GM12878 (cell line): ENCODE measurements around the gene PPARD. TPM values are rescaled to one million over a fixed set of nuclear protein-coding genes. Genes with fewer than 3 reads are reported as not detected.

ENCODE experiments used
- CBX5 ChIP-seq: sonication (generic); IDR thresholded peaks from 2 replicates; pipeline ENCODE4 v1.6.1; 2016; ENCODE audit warnings: low read depth, moderate library complexity, mild to moderate bottlenecking, inconsistent platforms
- FOS ChIP-seq: IDR thresholded peaks from 3 replicates; pipeline ENCODE4 v1.6.1; 2011; ENCODE audit warnings: borderline replicate concordance; ENCODE audit not compliant: insufficient read length; ENCODE audit errors: extremely low read depth
- JUND ChIP-seq: IDR thresholded peaks from 2 replicates; pipeline ENCODE4 v1.6.1; 2012; ENCODE audit warnings: low read depth, mild to moderate bottlenecking, low read length, improper control_type of control experiment, moderate library complexity
- MXI1 ChIP-seq: fragments of 150-350 bp; IDR thresholded peaks from 2 replicates; pipeline ENCODE4 v1.6.1; 2011; ENCODE audit warnings: low read depth, mild to moderate bottlenecking, inconsistent platforms, low read length, improper control_type of control experiment
- POLR2A ChIP-seq: IDR thresholded peaks from 2 replicates; pipeline ENCODE4 v1.6.1; 2011; ENCODE audit warnings: low read depth, mild to moderate bottlenecking, low read length
- POU2F2 ChIP-seq: IDR thresholded peaks from 3 replicates; pipeline ENCODE4 v1.6.1; 2011; ENCODE audit warnings: low read depth, mild to moderate bottlenecking, low read length, borderline replicate concordance
- TAF1 ChIP-seq: IDR thresholded peaks from 2 replicates; pipeline ENCODE4 v1.6.1; 2011; ENCODE audit warnings: mild to moderate bottlenecking, low read depth, low read length, borderline replicate concordance
- ZZZ3 ChIP-seq: IDR thresholded peaks from 2 replicates; pipeline ENCODE4 v1.6.1; 2011; ENCODE audit warnings: low read depth; ENCODE audit not compliant: control insufficient read depth, insufficient read length
- polyA plus RNA-seq, 11 experiments: library from polyadenylated mRNA; depleted of rRNA in 4 of 11; unstranded in 6 of 11; stranded (reverse) in 5 of 11; fragments of >200 nt; fragmentation: Nextera tagmentation in 4 of 11; fragmentation: Illumina TruSeq in 1 of 11; extraction: Ambion mirVana in 4 of 11; extraction: Trizol in 1 of 11; gene quantifications; 1 replicate in 1 of 11; 2 replicates in 10 of 11; pipeline versions ENCODE4 v1.2.1 to v1.2.3, GENCODE V29; 2011 to 2016; ENCODE audit warnings: inconsistent platforms in 2 of 11, missing spikeins in 2 of 11, low read depth in 1 of 11
- total RNA-seq, 4 experiments: library from RNA; depleted of rRNA in 3 of 4; stranded (reverse); fragments of >200 nt in 3 of 4; fragmentation: Illumina TruSeq in 1 of 4; extraction: Trizol in 1 of 4; gene quantifications; 2 replicates each; pipeline versions ENCODE4 v1.2.1 to v1.2.3, GENCODE V29; 2013 to 2021
- TF ChIP-seq, protein P1 (sequence below): fragments of 450-650 bp; IDR thresholded peaks from 2 replicates; pipeline ENCODE4 v1.6.1; 2017; ENCODE audit warnings: antibody characterized with exemption, mild to moderate bottlenecking, moderate library complexity
- TF ChIP-seq, protein P2 (sequence below): fragments of 450-650 bp; conservative IDR thresholded peaks from 2 replicates; pipeline ENCODE4 v1.6.1; 2017; ENCODE audit warnings: mild to moderate bottlenecking, moderate library complexity
- TF ChIP-seq, protein P3 (sequence below): fragments of 450-650 bp; IDR thresholded peaks from 2 replicates; pipeline ENCODE4 v1.6.1; 2017; ENCODE audit warnings: mild to moderate bottlenecking, moderate library complexity
- TF ChIP-seq, protein P4 (sequence below): fragments of 450-650 bp; IDR thresholded peaks from 2 replicates; pipeline ENCODE4 v1.6.1; 2017; ENCODE audit warnings: mild to moderate bottlenecking, moderate library complexity
- TF ChIP-seq, protein P5 (sequence below): fragments of 450-650 bp; IDR thresholded peaks from 2 replicates; pipeline ENCODE4 v1.6.1; 2016; ENCODE audit warnings: mild to moderate bottlenecking

PPARD gene
- total and polyA plus RNA-seq, 10 of the 15 experiments (the other 5 are each of a cell fraction or from before 2014, with no cell fraction given): 0.05 to 12.6 (median 6.7) TPM

DNA sequence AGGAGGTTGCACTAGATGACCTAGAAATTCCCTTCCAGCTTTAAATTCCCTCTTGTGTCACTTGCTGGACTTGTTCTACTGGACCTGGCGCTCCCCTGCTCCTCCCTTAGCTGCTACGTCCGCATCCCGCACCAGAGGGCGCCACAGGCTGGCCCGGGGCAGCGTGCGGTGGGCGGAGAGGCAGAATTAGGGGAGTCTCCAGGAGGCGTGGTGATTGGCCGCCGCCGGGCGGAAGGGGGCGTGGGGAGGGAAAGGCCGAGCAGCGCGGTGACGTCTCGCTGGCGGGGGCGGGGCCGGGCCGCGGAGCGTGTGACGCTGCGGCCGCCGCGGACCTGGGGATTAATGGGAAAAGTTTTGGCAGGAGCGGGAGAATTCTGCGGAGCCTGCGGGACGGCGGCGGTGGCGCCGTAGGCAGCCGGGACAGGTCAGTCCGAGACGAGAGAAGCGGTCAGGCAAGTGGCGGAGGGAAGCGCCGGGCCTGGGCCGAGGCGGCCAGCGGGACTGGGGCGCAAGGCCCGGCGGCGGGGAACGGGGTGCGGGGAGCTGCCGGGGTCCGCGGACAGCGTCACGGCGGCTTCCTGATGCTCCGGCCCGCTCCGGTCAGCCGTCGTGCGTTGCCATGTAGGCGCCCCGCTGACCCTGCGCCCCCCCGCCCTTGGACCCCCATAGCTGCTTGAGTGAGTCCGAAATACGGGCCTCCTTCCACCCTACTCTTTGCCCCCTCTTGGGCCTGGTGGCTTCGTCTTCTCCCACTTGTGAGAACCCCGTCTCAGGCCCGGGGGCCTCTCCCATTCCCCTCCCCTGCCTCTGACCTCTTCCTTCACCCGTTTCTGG, at the start of gene PPARD (continued):
- TF ChIP-seq, protein P1, sequence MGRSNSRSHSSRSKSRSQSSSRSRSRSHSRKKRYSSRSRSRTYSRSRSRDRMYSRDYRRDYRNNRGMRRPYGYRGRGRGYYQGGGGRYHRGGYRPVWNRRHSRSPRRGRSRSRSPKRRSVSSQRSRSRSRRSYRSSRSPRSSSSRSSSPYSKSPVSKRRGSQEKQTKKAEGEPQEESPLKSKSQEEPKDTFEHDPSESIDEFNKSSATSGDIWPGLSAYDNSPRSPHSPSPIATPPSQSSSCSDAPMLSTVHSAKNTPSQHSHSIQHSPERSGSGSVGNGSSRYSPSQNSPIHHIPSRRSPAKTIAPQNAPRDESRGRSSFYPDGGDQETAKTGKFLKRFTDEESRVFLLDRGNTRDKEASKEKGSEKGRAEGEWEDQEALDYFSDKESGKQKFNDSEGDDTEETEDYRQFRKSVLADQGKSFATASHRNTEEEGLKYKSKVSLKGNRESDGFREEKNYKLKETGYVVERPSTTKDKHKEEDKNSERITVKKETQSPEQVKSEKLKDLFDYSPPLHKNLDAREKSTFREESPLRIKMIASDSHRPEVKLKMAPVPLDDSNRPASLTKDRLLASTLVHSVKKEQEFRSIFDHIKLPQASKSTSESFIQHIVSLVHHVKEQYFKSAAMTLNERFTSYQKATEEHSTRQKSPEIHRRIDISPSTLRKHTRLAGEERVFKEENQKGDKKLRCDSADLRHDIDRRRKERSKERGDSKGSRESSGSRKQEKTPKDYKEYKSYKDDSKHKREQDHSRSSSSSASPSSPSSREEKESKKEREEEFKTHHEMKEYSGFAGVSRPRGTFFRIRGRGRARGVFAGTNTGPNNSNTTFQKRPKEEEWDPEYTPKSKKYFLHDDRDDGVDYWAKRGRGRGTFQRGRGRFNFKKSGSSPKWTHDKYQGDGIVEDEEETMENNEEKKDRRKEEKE: no peak
- TF ChIP-seq MXI1 (0 out of 2 replicates have a peak, but pooled peaks have one; percentile 40), POU2F2 (peak; percentile 64; the same call in 2 of the 3 replicates), CBX5 (no peak), JUND (no peak), ZZZ3 (no peak), POLR2A (0 out of 2 replicates have a peak, but pooled peaks have one; percentile 41), FOS (no peak), TAF1 (peak; percentile 34; the same call in 1 of the 2 replicates)
- TF ChIP-seq, protein P2, sequence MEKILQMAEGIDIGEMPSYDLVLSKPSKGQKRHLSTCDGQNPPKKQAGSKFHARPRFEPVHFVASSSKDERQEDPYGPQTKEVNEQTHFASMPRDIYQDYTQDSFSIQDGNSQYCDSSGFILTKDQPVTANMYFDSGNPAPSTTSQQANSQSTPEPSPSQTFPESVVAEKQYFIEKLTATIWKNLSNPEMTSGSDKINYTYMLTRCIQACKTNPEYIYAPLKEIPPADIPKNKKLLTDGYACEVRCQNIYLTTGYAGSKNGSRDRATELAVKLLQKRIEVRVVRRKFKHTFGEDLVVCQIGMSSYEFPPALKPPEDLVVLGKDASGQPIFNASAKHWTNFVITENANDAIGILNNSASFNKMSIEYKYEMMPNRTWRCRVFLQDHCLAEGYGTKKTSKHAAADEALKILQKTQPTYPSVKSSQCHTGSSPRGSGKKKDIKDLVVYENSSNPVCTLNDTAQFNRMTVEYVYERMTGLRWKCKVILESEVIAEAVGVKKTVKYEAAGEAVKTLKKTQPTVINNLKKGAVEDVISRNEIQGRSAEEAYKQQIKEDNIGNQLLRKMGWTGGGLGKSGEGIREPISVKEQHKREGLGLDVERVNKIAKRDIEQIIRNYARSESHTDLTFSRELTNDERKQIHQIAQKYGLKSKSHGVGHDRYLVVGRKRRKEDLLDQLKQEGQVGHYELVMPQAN: peak; percentile 79
- TF ChIP-seq, protein P3, sequence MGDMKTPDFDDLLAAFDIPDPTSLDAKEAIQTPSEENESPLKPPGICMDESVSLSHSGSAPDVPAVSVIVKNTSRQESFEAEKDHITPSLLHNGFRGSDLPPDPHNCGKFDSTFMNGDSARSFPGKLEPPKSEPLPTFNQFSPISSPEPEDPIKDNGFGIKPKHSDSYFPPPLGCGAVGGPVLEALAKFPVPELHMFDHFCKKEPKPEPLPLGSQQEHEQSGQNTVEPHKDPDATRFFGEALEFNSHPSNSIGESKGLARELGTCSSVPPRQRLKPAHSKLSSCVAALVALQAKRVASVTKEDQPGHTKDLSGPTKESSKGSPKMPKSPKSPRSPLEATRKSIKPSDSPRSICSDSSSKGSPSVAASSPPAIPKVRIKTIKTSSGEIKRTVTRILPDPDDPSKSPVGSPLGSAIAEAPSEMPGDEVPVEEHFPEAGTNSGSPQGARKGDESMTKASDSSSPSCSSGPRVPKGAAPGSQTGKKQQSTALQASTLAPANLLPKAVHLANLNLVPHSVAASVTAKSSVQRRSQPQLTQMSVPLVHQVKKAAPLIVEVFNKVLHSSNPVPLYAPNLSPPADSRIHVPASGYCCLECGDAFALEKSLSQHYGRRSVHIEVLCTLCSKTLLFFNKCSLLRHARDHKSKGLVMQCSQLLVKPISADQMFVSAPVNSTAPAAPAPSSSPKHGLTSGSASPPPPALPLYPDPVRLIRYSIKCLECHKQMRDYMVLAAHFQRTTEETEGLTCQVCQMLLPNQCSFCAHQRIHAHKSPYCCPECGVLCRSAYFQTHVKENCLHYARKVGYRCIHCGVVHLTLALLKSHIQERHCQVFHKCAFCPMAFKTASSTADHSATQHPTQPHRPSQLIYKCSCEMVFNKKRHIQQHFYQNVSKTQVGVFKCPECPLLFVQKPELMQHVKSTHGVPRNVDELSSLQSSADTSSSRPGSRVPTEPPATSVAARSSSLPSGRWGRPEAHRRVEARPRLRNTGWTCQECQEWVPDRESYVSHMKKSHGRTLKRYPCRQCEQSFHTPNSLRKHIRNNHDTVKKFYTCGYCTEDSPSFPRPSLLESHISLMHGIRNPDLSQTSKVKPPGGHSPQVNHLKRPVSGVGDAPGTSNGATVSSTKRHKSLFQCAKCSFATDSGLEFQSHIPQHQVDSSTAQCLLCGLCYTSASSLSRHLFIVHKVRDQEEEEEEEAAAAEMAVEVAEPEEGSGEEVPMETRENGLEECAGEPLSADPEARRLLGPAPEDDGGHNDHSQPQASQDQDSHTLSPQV: peak; percentile 68; the same call in 1 of the 2 replicates
- TF ChIP-seq, protein P4, sequence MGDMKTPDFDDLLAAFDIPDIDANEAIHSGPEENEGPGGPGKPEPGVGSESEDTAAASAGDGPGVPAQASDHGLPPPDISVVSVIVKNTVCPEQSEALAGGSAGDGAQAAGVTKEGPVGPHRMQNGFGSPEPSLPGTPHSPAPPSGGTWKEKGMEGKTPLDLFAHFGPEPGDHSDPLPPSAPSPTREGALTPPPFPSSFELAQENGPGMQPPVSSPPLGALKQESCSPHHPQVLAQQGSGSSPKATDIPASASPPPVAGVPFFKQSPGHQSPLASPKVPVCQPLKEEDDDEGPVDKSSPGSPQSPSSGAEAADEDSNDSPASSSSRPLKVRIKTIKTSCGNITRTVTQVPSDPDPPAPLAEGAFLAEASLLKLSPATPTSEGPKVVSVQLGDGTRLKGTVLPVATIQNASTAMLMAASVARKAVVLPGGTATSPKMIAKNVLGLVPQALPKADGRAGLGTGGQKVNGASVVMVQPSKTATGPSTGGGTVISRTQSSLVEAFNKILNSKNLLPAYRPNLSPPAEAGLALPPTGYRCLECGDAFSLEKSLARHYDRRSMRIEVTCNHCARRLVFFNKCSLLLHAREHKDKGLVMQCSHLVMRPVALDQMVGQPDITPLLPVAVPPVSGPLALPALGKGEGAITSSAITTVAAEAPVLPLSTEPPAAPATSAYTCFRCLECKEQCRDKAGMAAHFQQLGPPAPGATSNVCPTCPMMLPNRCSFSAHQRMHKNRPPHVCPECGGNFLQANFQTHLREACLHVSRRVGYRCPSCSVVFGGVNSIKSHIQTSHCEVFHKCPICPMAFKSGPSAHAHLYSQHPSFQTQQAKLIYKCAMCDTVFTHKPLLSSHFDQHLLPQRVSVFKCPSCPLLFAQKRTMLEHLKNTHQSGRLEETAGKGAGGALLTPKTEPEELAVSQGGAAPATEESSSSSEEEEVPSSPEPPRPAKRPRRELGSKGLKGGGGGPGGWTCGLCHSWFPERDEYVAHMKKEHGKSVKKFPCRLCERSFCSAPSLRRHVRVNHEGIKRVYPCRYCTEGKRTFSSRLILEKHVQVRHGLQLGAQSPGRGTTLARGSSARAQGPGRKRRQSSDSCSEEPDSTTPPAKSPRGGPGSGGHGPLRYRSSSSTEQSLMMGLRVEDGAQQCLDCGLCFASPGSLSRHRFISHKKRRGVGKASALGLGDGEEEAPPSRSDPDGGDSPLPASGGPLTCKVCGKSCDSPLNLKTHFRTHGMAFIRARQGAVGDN: peak; percentile 31; the same call in 1 of the 2 replicates
- TF ChIP-seq, protein P5, sequence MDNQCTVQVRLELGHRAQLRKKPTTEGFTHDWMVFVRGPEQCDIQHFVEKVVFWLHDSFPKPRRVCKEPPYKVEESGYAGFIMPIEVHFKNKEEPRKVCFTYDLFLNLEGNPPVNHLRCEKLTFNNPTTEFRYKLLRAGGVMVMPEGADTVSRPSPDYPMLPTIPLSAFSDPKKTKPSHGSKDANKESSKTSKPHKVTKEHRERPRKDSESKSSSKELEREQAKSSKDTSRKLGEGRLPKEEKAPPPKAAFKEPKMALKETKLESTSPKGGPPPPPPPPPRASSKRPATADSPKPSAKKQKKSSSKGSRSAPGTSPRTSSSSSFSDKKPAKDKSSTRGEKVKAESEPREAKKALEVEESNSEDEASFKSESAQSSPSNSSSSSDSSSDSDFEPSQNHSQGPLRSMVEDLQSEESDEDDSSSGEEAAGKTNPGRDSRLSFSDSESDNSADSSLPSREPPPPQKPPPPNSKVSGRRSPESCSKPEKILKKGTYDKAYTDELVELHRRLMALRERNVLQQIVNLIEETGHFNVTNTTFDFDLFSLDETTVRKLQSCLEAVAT: no peak
